AG09309 (cell line): Measurements from ENCODE around the gene ABCG1.

Experiments used
- DNase-seq: peaks from one replicate; pipeline ENCODE4 v3.0.0-alpha.2; 2010; ENCODE audit warnings: low read depth
- H3K4me3 ChIP-seq: 2 replicates; pipeline ENCODE4 v1.5.1; 2011; ENCODE audit warnings: mild to moderate bottlenecking, low read depth, low read length, moderate library complexity; ENCODE audit not compliant: control insufficient read depth
- CTCF ChIP-seq: IDR thresholded peaks from 2 replicates; pipeline ENCODE4 v1.5.1; 2011; ENCODE audit warnings: mild to moderate bottlenecking, low read depth, low read length, inconsistent platforms; ENCODE audit not compliant: insufficient read depth, control insufficient read depth; ENCODE audit errors: missing control alignments

Gene ABCG1

GRCh38 chr21:42343556-42343955 is 124.6 kb downstream of the ABCG1 start:
- DNase-seq, result no peak
- H3K4me3 ChIP-seq, result no peak overlapping the region
- no peak for TF ChIP-seq CTCF

- no peak for TF ChIP-seq CTCF
- H3K4me3 ChIP-seq, result no peak overlapping the region
- no peak for DNase-seq
Measured at GRCh38 chr21:42343963-42344510, 125.1 kb downstream of the ABCG1 start.

GRCh38 chr21:42344631-42345030 is 125.7 kb downstream of the ABCG1 start:
- H3K4me3 ChIP-seq, result no peak overlapping the region
- TF ChIP-seq CTCF, result no peak
- no peak for DNase-seq

GRCh38 chr21:42346441-42346840 is 127.5 kb downstream of the ABCG1 start:
- no peak for TF ChIP-seq CTCF
- H3K4me3 ChIP-seq, result no peak overlapping the region
- no peak for DNase-seq
